Astrocyte of the spinal cord (primary cell): Measurements from ENCODE around the gene CPA1.
A peak's percentile ranks its signal among the peaks of the same experiment; 100 is the strongest.

Experiments used
- DNase-seq: peaks from one replicate; pipeline ENCODE4 v3.0.0; 2011; ENCODE audit warnings: low read depth, low spot score
- H3K4me3 ChIP-seq: 2 replicates; pipeline ENCODE4 v1.5.1; 2011; ENCODE audit warnings: low read depth, mild to moderate bottlenecking, low read length, moderate library complexity
- in situ Hi-C: cut with HindIII; loops from 2 replicates; pipeline ENCODE4 v1.10.0; 2017; ENCODE audit warnings: low sequenced_read_pairs
- TF ChIP-seq, protein P1 (sequence below): IDR thresholded peaks from 2 replicates; pipeline ENCODE4 v1.5.1; 2012; ENCODE audit warnings: low read depth, mild to moderate bottlenecking, low read length, inconsistent platforms

CPA1 gene

DNA sequence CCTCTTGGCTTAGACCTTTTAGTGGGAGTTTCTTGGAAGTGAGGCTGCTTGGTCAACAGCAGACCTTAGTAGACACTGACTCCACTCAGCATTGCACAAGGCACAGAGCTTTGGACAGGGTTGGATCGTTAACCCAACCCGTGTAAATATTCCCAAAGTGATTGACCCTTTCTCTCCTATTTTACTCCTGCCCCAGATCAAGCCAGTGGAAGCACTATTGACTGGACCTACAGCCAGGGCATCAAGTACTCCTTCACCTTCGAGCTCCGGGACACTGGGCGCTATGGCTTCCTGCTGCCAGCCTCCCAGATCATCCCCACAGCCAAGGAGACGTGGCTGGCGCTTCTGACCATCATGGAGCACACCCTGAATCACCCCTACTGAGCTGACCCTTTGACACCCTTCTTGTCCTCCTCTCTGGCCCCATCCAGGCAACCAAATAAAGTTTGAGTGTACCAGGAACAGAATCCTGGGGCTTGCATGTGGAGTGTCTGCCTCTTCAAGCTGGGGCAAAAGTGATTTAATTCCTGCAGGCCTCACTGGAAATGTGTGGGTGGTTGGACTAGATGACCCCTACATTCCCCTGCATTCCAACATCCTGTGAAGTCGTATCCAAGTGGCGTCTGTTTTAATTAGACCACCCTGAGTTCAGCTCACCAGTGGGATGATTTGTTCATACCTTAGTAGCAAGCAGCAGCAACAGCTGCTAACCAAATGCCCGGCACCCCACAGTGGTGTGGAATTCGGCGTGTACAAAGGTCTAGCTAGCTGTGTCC lies 7.5 kb downstream of the CPA1 start:
- in situ Hi-C loops: no loop called here
- H3K4me3 ChIP-seq: no peak overlapping the region
- TF ChIP-seq, protein P1, sequence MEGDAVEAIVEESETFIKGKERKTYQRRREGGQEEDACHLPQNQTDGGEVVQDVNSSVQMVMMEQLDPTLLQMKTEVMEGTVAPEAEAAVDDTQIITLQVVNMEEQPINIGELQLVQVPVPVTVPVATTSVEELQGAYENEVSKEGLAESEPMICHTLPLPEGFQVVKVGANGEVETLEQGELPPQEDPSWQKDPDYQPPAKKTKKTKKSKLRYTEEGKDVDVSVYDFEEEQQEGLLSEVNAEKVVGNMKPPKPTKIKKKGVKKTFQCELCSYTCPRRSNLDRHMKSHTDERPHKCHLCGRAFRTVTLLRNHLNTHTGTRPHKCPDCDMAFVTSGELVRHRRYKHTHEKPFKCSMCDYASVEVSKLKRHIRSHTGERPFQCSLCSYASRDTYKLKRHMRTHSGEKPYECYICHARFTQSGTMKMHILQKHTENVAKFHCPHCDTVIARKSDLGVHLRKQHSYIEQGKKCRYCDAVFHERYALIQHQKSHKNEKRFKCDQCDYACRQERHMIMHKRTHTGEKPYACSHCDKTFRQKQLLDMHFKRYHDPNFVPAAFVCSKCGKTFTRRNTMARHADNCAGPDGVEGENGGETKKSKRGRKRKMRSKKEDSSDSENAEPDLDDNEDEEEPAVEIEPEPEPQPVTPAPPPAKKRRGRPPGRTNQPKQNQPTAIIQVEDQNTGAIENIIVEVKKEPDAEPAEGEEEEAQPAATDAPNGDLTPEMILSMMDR: no peak
- DNase-seq: peak; percentile 96

DNA sequence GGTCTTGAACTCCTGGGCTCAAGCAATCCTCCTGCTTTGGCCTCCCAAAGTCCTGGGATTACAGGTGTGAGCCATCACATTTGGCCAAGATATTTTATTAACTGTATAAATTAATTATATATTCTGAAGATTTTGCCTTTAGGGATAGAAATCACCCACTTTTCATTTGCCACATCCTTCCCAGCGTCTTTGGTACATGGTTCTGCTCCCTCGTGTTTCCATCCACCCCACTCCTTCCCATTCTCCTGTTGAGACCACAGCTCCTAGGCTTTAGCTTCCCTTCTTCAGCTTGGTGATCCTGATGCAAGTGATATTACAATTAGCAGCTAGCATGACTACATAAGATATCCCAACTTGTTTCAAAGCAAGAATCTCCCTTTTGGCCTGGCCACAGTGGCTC lies 8.4 kb downstream of the CPA1 start:
- no peak for DNase-seq
- TF ChIP-seq, protein P1: no peak
- in situ Hi-C loops: no loop called here
- H3K4me3 ChIP-seq: no peak overlapping the region

DNA sequence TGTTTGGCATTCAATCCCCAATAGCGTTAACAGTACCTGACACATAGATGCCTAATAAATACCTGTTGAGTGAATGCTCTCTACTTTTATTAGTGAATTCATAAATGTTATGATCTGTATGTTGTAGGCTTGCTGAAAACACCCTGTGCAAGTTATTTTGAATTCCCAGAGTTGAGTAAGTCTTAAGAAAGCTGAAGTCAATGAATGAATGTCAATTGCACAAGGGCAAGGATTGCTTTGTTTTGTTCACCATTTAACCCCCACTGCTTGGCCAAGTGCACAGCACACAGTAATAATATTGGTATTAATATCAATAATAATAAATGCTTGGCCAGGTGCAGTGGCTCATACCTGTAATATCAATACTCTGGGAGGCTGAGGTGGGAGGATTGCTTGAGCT lies 10.2 kb downstream of the CPA1 start:
- no peak overlapping the region for H3K4me3 ChIP-seq
- TF ChIP-seq, protein P1: no peak
- no peak for DNase-seq
- in situ Hi-C loops: no loop called here

DNA sequence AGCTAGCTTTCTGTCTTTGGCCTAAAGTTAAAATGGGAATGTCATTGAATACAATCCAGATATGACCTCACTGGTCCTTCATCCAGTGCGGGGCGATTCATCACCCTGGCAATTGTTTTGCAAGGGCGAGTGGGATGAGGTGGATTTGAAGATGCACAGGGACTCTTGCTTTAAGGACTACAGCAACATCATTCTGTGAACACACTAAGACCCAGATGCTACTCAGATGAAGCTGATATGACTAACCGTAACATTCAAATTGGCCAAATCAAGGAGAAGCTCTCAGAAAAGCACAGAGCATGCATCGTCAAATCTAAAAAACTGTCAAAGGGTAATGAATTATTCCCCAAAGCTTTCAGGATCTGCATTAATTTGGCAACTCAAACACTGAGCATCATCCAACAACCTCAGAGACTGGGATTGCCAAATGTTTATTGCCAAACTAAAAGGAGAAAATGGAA lies 12.8 kb downstream of the CPA1 start:
- no peak for DNase-seq
- TF ChIP-seq, protein P1: no peak
- in situ Hi-C loops: no loop called here
- no peak overlapping the region for H3K4me3 ChIP-seq

DNA sequence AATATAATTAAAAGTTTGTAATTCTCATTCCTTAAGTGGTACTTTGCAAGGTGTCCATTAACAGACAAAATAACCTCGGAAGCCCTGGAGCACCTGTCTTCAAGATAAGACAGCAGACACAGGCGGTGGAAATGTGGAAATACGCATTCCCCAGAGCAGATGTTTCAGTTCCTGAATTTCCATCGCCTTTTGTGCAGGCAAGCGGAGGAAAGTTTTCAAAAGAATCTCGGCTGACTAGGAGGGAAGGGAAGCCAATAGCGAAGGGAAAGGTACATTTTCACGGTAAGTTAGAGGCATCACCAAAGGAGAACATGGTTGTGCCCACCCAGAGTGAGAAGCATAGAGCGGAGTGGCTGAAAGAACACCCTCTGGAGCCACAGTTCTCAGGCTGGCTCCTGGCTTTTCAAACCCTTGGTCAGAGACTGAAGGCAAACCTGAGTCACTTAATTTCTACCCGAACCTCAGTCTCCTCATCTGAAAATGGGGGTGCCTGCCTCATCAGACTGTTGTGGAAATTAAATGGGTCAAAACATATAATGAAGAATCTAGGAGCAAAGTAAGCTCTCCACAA lies 13.6 kb downstream of the CPA1 start:
- TF ChIP-seq, protein P1: no peak
- in situ Hi-C loops: no loop called here
- no peak overlapping the region for H3K4me3 ChIP-seq
- DNase-seq: no peak

DNA sequence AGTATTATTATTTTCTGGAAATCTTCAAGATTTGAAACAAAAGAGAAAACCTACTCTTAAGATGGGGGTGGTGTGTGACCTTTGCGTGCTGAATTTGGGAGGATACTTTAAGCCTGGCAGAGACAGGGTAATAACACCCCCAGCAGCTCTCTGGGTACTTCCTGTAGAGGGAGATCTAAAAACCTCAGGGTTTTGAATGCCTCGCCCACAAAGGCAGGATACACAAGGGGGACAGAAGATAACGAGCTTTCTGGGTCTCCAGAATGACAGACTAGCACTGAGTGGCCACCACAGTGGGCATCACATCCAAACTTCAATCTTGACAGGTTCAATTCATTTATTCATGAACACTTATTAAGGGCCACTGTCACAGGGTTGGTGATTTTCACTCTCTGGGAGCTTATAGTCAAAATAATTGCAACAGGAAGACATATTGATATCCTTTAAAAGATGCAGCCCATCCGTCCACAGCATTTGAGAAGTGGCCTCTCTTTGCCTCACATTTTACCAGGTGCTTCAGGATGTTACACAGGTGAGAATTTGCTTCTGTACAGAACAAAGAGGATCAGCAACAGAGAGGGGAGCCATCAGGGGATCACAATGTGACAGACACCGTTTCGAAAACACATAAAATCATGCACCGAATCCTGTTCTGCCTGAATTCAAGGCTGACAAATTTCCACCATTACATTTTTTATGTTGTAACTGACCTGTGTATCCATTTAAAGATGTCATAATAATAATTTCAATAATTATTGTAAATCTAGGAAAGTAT lies 14.3 kb downstream of the CPA1 start:
- in situ Hi-C loops: no loop called here
- no peak for DNase-seq
- no peak overlapping the region for H3K4me3 ChIP-seq
- TF ChIP-seq, protein P1: no peak
